ENCODE data around the gene ARID1B.

Gene ARID1B

DNA sequence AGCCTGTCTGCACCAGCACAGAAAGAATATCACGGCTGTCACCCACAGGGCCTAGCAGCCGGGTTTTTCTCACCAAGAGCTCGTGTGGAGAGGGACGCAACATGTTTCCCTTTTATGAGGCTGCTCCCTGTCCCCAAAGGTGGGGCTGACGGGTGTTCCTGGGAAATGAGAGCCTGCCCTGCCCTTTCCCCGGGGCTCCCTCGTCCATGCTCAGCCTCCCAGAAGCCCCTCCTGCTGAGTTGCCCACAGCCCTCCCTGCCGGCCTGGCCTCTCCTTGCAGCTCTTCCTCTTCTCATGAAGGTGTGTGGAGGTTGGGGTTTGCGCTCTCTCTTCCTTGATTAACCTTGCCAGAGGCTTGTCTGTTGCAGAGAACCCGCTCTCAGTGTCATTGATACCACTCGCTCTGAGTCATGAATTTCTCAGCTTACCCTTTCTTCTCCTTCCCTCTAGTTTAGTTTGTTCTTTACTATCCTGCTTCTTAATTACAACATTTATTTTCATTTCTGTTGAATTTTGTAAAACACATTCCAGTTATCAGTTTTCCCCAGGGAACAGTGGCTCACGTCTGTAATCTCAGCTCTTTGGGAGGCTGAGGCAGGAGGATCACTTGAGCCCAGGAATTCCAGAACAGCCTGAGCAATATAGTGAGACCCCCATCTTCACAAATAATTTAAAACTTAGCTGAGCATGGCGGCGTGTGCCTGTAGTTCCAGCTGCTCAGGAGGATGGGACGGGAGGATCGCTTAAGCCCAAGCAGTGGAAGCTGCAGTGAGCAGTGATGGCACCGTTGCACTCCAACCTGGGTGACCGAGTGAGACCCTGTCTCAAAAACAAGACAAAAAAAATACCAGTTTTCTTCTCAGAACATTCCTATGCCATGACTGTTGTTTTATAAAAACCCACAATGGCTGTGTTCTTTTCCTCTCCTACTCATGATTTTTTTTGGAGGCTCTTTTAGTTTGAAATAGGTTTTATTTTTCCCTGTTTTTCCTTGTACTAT, 442.3 kb downstream of the ARID1B start:
- Histone ChIP-seq H3K9ac (ENCODE audit: low read depth, low read length, poor library complexity) (no peak overlapping the region), H3K4me2 (ENCODE audit: insufficient read depth, low read length, poor library complexity, severe bottlenecking) (no peak overlapping the region), H3K23ac (ENCODE audit: low read depth, low read length, poor library complexity) (no peak overlapping the region), H2BK12ac (ENCODE audit: low read length) (no peak overlapping the region), H2BK120ac (ENCODE audit: low read depth, low read length) (no peak overlapping the region), H3K27ac (replicated peaks; ENCODE audit: low read length) (no peak overlapping the region), H3K4me3 (ENCODE audit: low read length in 2 of 2) (no peak overlapping the region), H3K36me3 (replicated peaks in 1 of 2; ENCODE audit: control insufficient read depth in 2 of 2, insufficient read depth in 2 of 2, low read length in 2 of 2) (peaks cover 0 to 2% of the 10 kb centered on the region in 2 donors), H3K79me1 (ENCODE audit: low read depth, low read length) (peaks cover 3% of the 10 kb centered on the region), H3K14ac (ENCODE audit: low read length) (peak overlapping the region; percentile 71), H4K91ac (ENCODE audit: low read depth, low read length, poor library complexity) (no peak overlapping the region), H3K9me3 (replicated peaks in 1 of 2; ENCODE audit: control insufficient read depth in 2 of 2, insufficient read depth in 1 of 2, low read depth in 1 of 2, low read length in 2 of 2) (peaks cover 0 to 4% of the 10 kb centered on the region in 2 donors), H3K18ac (ENCODE audit: low read length) (peak overlapping the region; percentile 76), H4K8ac (ENCODE audit: low read depth, low read length) (no peak overlapping the region), H3K4ac (ENCODE audit: low read length) (no peak overlapping the region), H2AK5ac (ENCODE audit: low read depth, low read length) (peak overlapping the region; percentile 97), H3K4me1 (ENCODE audit: control insufficient read depth in 2 of 2, insufficient read depth in 1 of 2, low read depth in 1 of 2, low read length in 2 of 2) (peaks cover 2 to 3% of the 10 kb centered on the region in 2 donors), H2BK5ac (ENCODE audit: low read length) (peak overlapping the region; percentile 2), H3K27me3 (ENCODE audit: control insufficient read depth in 3 of 3, insufficient read depth in 3 of 3, low read depth in 1 of 3, low read length in 3 of 3) (no peaks in the 10 kb centered on the region), H2BK15ac (ENCODE audit: low read length) (peak overlapping the region; percentile 33), H2AFZ (ENCODE audit: low read length) (no peak overlapping the region)
- WGBS, 2 donors (ENCODE audit: extremely low coverage in 2 of 2, insufficient read length in 2 of 2, insufficient replicate concordance in 1 of 2) = no CpG with 5 or more reads among the region's 18 CpGs
- DNase-seq (ENCODE audit: low spot score) = no peak

- Histone ChIP-seq H3K4me2 (ENCODE audit: insufficient read depth, low read length, poor library complexity, severe bottlenecking) (no peak overlapping the region), H3K14ac (ENCODE audit: low read length) (no peak overlapping the region), H3K27ac (replicated peaks; ENCODE audit: low read length) (no peak overlapping the region), H2BK5ac (ENCODE audit: low read length) (no peak overlapping the region), H3K79me1 (ENCODE audit: low read depth, low read length) (peaks cover 3% of the 10 kb centered on the region), H3K9me3 (replicated peaks in 1 of 2; ENCODE audit: control insufficient read depth in 2 of 2, insufficient read depth in 1 of 2, low read depth in 1 of 2, low read length in 2 of 2) (peaks cover 0 to 4% of the 10 kb centered on the region in 2 donors), H3K27me3 (ENCODE audit: control insufficient read depth in 3 of 3, insufficient read depth in 3 of 3, low read depth in 1 of 3, low read length in 3 of 3) (no peaks in the 10 kb centered on the region), H2AK5ac (ENCODE audit: low read depth, low read length) (no peak overlapping the region), H4K8ac (ENCODE audit: low read depth, low read length) (no peak overlapping the region), H3K18ac (ENCODE audit: low read length) (no peak overlapping the region), H4K91ac (ENCODE audit: low read depth, low read length, poor library complexity) (no peak overlapping the region), H3K4me1 (ENCODE audit: control insufficient read depth in 2 of 2, insufficient read depth in 1 of 2, low read depth in 1 of 2, low read length in 2 of 2) (peaks cover 2 to 3% of the 10 kb centered on the region in 2 donors), H2BK15ac (ENCODE audit: low read length) (no peak overlapping the region), H3K23ac (ENCODE audit: low read depth, low read length, poor library complexity) (no peak overlapping the region), H3K4ac (ENCODE audit: low read length) (no peak overlapping the region), H3K9ac (ENCODE audit: low read depth, low read length, poor library complexity) (no peak overlapping the region), H2BK120ac (ENCODE audit: low read depth, low read length) (no peak overlapping the region), H3K36me3 (replicated peaks in 1 of 2; ENCODE audit: control insufficient read depth in 2 of 2, insufficient read depth in 2 of 2, low read length in 2 of 2) (peaks cover 0 to 2% of the 10 kb centered on the region in 2 donors), H2AFZ (ENCODE audit: low read length) (no peak overlapping the region), H2BK12ac (ENCODE audit: low read length) (no peak overlapping the region), H3K4me3 (ENCODE audit: low read length in 2 of 2) (no peak overlapping the region)
- DNase-seq (ENCODE audit: low spot score) = no peak
- no CpG with 5 or more reads among the region's 1 CpG for whole genome bisulfite sequencing, 2 donors (ENCODE audit: extremely low coverage in 2 of 2, insufficient read length in 2 of 2, insufficient replicate concordance in 1 of 2)
Observed at GRCh38 chr6:157220485-157220884, 443.3 kb downstream of the ARID1B start.

GRCh38 chr6:157221049-157221816, 444.1 kb downstream of the ARID1B start:
- peak overlapping the region; percentile 46 for H2BK12ac ChIP-seq (ENCODE audit: low read length)
- peak overlapping the region; percentile 94 for H3K18ac ChIP-seq (ENCODE audit: low read length)
- peaks cover 0 to 2% of the 10 kb centered on the region in 2 donors for H3K36me3 ChIP-seq (replicated peaks in 1 of 2; ENCODE audit: control insufficient read depth in 2 of 2, insufficient read depth in 2 of 2, low read length in 2 of 2)
- WGBS, 2 donors (ENCODE audit: extremely low coverage in 2 of 2, insufficient read length in 2 of 2, insufficient replicate concordance in 1 of 2) = no CpG with 5 or more reads among the region's 41 CpGs
- peaks cover 0 to 4% of the 10 kb centered on the region in 2 donors for H3K9me3 ChIP-seq (replicated peaks in 1 of 2; ENCODE audit: control insufficient read depth in 2 of 2, insufficient read depth in 1 of 2, low read depth in 1 of 2, low read length in 2 of 2)
- no peak overlapping the region for H3K4me2 ChIP-seq (ENCODE audit: insufficient read depth, low read length, poor library complexity, severe bottlenecking)
- peaks cover 2 to 3% of the 10 kb centered on the region in 2 donors for H3K4me1 ChIP-seq (ENCODE audit: control insufficient read depth in 2 of 2, insufficient read depth in 1 of 2, low read depth in 1 of 2, low read length in 2 of 2)
- peak overlapping the region; percentile 69 for H2BK15ac ChIP-seq (ENCODE audit: low read length)
- H2AFZ ChIP-seq (ENCODE audit: low read length) = no peak overlapping the region
- H3K4me3 ChIP-seq (ENCODE audit: low read length in 2 of 2) = peak overlapping the region in 1 of 2 donors; percentile 70
- peak overlapping the region; percentile 90 for H2AK5ac ChIP-seq (ENCODE audit: low read depth, low read length)
- H3K14ac ChIP-seq (ENCODE audit: low read length) = peak overlapping the region; percentile 71
- peak; percentile 43 for DNase-seq (ENCODE audit: low spot score)
- H3K27me3 ChIP-seq (ENCODE audit: control insufficient read depth in 3 of 3, insufficient read depth in 3 of 3, low read depth in 1 of 3, low read length in 3 of 3) = no peaks in the 10 kb centered on the region
- peaks cover 3% of the 10 kb centered on the region for H3K79me1 ChIP-seq (ENCODE audit: low read depth, low read length)
- H4K91ac ChIP-seq (ENCODE audit: low read depth, low read length, poor library complexity) = peak overlapping the region; percentile 98
- peak overlapping the region; percentile 39 for H2BK5ac ChIP-seq (ENCODE audit: low read length)
- no peak overlapping the region for H3K27ac ChIP-seq (replicated peaks; ENCODE audit: low read length)
- H2BK120ac ChIP-seq (ENCODE audit: low read depth, low read length) = peak overlapping the region; percentile 94
- H4K8ac ChIP-seq (ENCODE audit: low read depth, low read length) = peak overlapping the region; percentile 99
- H3K23ac ChIP-seq (ENCODE audit: low read depth, low read length, poor library complexity) = peak overlapping the region; percentile 99
- H3K4ac ChIP-seq (ENCODE audit: low read length) = peak overlapping the region; percentile 98
- H3K9ac ChIP-seq (ENCODE audit: low read depth, low read length, poor library complexity) = peak overlapping the region; percentile 77
